MM.1S (cell line): ENCODE measurements around the gene B3GNT8.
"Not testable (repeated sequence)": the region's sequence is repeated elsewhere in the genome, so short reads cannot be mapped to it uniquely, and the experiment has no call there.

Experiments used
- DNase-seq: peaks from one replicate; pipeline ENCODE4 v3.0.0-alpha.2; 2015
- H2AFZ ChIP-seq: fragments of 300-600 bp; sonication (generic); 2 replicates; pipeline ENCODE4 v1.6.0; 2016; ENCODE audit warnings: antibody characterized with exemption, low read length
- H3F3A ChIP-seq: fragments of 300-600 bp; sonication (generic); 2 replicates; pipeline ENCODE4 v1.6.1; 2016; ENCODE audit warnings: mild to moderate bottlenecking, antibody characterized with exemption, low read length, moderate library complexity, mixed read lengths; ENCODE audit not compliant: insufficient read depth
- H3K27ac ChIP-seq: fragments of 300-600 bp; sonication (generic); 2 replicates; pipeline ENCODE4 v1.5.1; 2016; ENCODE audit warnings: mild to moderate bottlenecking, low read length
- H3K27me3 ChIP-seq: fragments of 300-600 bp; sonication (generic); replicated peaks from 2 replicates; pipeline ENCODE4 v1.6.0; 2016; ENCODE audit warnings: low read length; ENCODE audit not compliant: insufficient read depth
- H3K36me3 ChIP-seq: fragments of 300-600 bp; sonication (generic); replicated peaks from 2 replicates; pipeline ENCODE4 v1.6.1; 2016; ENCODE audit warnings: mild to moderate bottlenecking, low read length, mixed read lengths; ENCODE audit not compliant: insufficient read depth
- H3K4me1 ChIP-seq: fragments of 300-600 bp; sonication (generic); 2 replicates; pipeline ENCODE4 v1.6.1; 2016; ENCODE audit warnings: low read length, mixed read lengths
- H3K4me2 ChIP-seq: fragments of 300-600 bp; sonication (generic); 2 replicates; pipeline ENCODE4 v1.6.0; 2016; ENCODE audit warnings: low read depth, low read length
- H3K4me3 ChIP-seq: fragments of 300-600 bp; sonication (generic); 2 replicates; pipeline ENCODE4 v1.5.1; 2016; ENCODE audit warnings: low read length, mixed read lengths
- H3K79me2 ChIP-seq: fragments of 300-600 bp; sonication (generic); 2 replicates; pipeline ENCODE4 v1.6.1; 2016; ENCODE audit warnings: mixed run types, low read length, mixed read lengths
- H3K9ac ChIP-seq: fragments of 300-600 bp; sonication (generic); 2 replicates; pipeline ENCODE4 v1.6.1; 2016; ENCODE audit warnings: low read length, mixed read lengths
- H3K9me2 ChIP-seq: fragments of 300-600 bp; sonication (generic); replicated peaks from 2 replicates; pipeline ENCODE4 v1.6.1; 2016; ENCODE audit warnings: mild to moderate bottlenecking, low read length, mixed read lengths; ENCODE audit not compliant: insufficient read depth
- H3K9me3 ChIP-seq: fragments of 300-600 bp; sonication (generic); replicated peaks from 2 replicates; pipeline ENCODE4 v1.6.1; 2016; ENCODE audit warnings: mild to moderate bottlenecking, low read length, mixed read lengths; ENCODE audit not compliant: insufficient read depth
- H4K20me1 ChIP-seq: fragments of 300-600 bp; sonication (generic); 2 replicates; pipeline ENCODE4 v1.6.1; 2016; ENCODE audit warnings: mild to moderate bottlenecking, low read length, moderate library complexity, mixed read lengths; ENCODE audit not compliant: insufficient read depth
- CTCF ChIP-seq: fragments of 300-600 bp; sonication (generic); IDR thresholded peaks from 2 replicates; pipeline ENCODE4 v1.5.1; 2016; ENCODE audit warnings: antibody characterized with exemption, low read length, mixed read lengths
- EZH2 ChIP-seq: fragments of 300-600 bp; sonication (generic); optimal IDR thresholded peaks from 2 replicates; pipeline ENCODE3; 2017; ENCODE audit warnings: low read depth, mild to moderate bottlenecking, antibody characterized with exemption, low read length, mixed read lengths
- EZH2phosphoT487 ChIP-seq: fragments of 300-600 bp; sonication (generic); IDR thresholded peaks from 2 replicates; pipeline ENCODE4 v1.6.1; 2018; ENCODE audit warnings: antibody characterized with exemption, low read length

Gene B3GNT8

GRCh38 chr19:41391618-41392017 is 35.6 kb downstream of the B3GNT8 start:
- TF ChIP-seq EZH2 (no peak), CTCF (no peak)
- H3K4me2 ChIP-seq, result no peak overlapping the region
- no peaks in the 10 kb centered on the region for H4K20me1 ChIP-seq
- no peaks in the 10 kb centered on the region for H3K9me3 ChIP-seq
- no peaks in the 10 kb centered on the region for H3K36me3 ChIP-seq
- no peaks in the 10 kb centered on the region for H3K27me3 ChIP-seq
- peaks cover 35% of the 10 kb centered on the region for H3K79me2 ChIP-seq
- peaks cover 4% of the 10 kb centered on the region; the same call in 1 of the 2 replicates for H3K4me1 ChIP-seq
- no peaks in the 10 kb centered on the region for H3K9me2 ChIP-seq
- H3F3A ChIP-seq, result no peaks in the 10 kb centered on the region
- H2AFZ ChIP-seq, result no peak overlapping the region
- H3K27ac ChIP-seq, result no peak overlapping the region
- no peak for DNase-seq
- H3K9ac ChIP-seq, result no peak overlapping the region
- H3K4me3 ChIP-seq, result no peak overlapping the region

GRCh38 chr19:41386442-41386841 is 40.7 kb downstream of the B3GNT8 start:
- Histone ChIP-seq H3K4me2 (no peak overlapping the region), H3K9me3 (no peaks in the 10 kb centered on the region), H3K27ac (no peak overlapping the region), H3K9me2 (no peaks in the 10 kb centered on the region), H4K20me1 (no peaks in the 10 kb centered on the region), H3K79me2 (no peaks in the 10 kb centered on the region), H2AFZ (no peak overlapping the region), H3K36me3 (no peaks in the 10 kb centered on the region), H3K9ac (no peak overlapping the region), H3K4me3 (no peak overlapping the region), H3K27me3 (no peaks in the 10 kb centered on the region), H3F3A (no peaks in the 10 kb centered on the region), H3K4me1 (no peaks in the 10 kb centered on the region)
- DNase-seq, result no peak
- TF ChIP-seq EZH2, result no peak
- TF ChIP-seq EZH2phosphoT487, result no peak
- no peak for TF ChIP-seq CTCF

GRCh38 chr19:41384351-41384750 is 42.8 kb downstream of the B3GNT8 start:
- Histone ChIP-seq H3K9me2 (no peaks in the 10 kb centered on the region), H3K4me2 (no peak overlapping the region), H4K20me1 (no peaks in the 10 kb centered on the region), H3K4me1 (no peaks in the 10 kb centered on the region), H3K36me3 (no peaks in the 10 kb centered on the region), H3F3A (no peaks in the 10 kb centered on the region), H3K9me3 (no peaks in the 10 kb centered on the region), H3K9ac (no peak overlapping the region), H3K4me3 (no peak overlapping the region), H3K27ac (no peak overlapping the region), H2AFZ (no peak overlapping the region), H3K79me2 (no peaks in the 10 kb centered on the region), H3K27me3 (no peaks in the 10 kb centered on the region)
- TF ChIP-seq EZH2phosphoT487 (no peak), EZH2 (no peak), CTCF (no peak)
- no peak for DNase-seq

GRCh38 chr19:41381536-41381935 is 45.6 kb downstream of the B3GNT8 start:
- not testable (repeated sequence) for DNase-seq, H3K9ac ChIP-seq, H4K20me1 ChIP-seq, H3K27me3 ChIP-seq, H3K36me3 ChIP-seq, H2AFZ ChIP-seq, H3F3A ChIP-seq, H3K4me2 ChIP-seq, H3K79me2 ChIP-seq, H3K4me1 ChIP-seq, H3K27ac ChIP-seq, H3K9me3 ChIP-seq, H3K4me3 ChIP-seq, H3K9me2 ChIP-seq
